Transverse colon (tissue), 4 donors: ENCODE measurements around the gene CDK1. TPM values are rescaled to one million over a fixed set of nuclear protein-coding genes. Genes with fewer than 3 reads are reported as not detected.

ENCODE experiments used
- DNase-seq: peaks from one replicate; pipeline ENCODE4 v3.0.0-alpha.2; 2019
- H3K27ac ChIP-seq, 4 donors: fragments of 200-600 bp; sonication (generic); 2 replicates each; pipeline ENCODE4 v1.5.1; 2016 to 2018; ENCODE audit warnings: inconsistent platforms in 4 of 4
- H3K27me3 ChIP-seq: fragments of 200-600 bp; sonication (generic); 2 replicates; pipeline ENCODE4 v1.5.1; 2017; ENCODE audit warnings: inconsistent platforms
- H3K36me3 ChIP-seq, 4 donors: fragments of 200-600 bp; sonication (generic); 2 replicates each; pipeline ENCODE4 v1.5.1; 2017 to 2019; ENCODE audit warnings: inconsistent platforms in 4 of 4
- H3K4me1 ChIP-seq, 4 donors: fragments of 200-600 bp; sonication (generic); 2 replicates each; pipeline ENCODE4 v1.5.1; 2017 to 2020; ENCODE audit warnings: inconsistent platforms in 4 of 4
- H3K4me3 ChIP-seq, 4 donors: fragments of 200-600 bp; sonication (generic); 1 replicate in 1 of 4; 2 replicates in 3 of 4; pipeline versions ENCODE4 v1.5.1 to v1.6.1; 2017 to 2019; ENCODE audit warnings: inconsistent platforms in 4 of 4
- H3K9me3 ChIP-seq, 2 donors: fragments of 200-600 bp; sonication (generic); 2 replicates each; pipeline ENCODE4 v1.5.1; 2017 to 2019; ENCODE audit warnings: inconsistent platforms in 2 of 2
- CTCF ChIP-seq, 5 experiments: fragments of 200-600 bp in 3 of 5; fragments of 450-650 bp in 2 of 5; sonication (generic) in 3 of 5; IDR thresholded peaks; 1 replicate in 2 of 5; 2 replicates in 3 of 5; pipeline ENCODE4 v1.5.1; 2016 to 2017; ENCODE audit warnings: antibody characterized with exemption in 5 of 5, inconsistent platforms in 3 of 5, mild to moderate bottlenecking in 2 of 5, moderate library complexity in 1 of 5
- EP300 ChIP-seq: sonication (generic); formaldehyde crosslinking; IDR thresholded peaks from one replicate; pipeline ENCODE4 v1.6.1; 2017; ENCODE audit warnings: antibody characterized with exemption, low read depth
- POLR2A ChIP-seq: fragments of 450-650 bp; IDR thresholded peaks from one replicate; pipeline ENCODE4 v1.6.1; 2016; ENCODE audit warnings: antibody characterized with exemption, mild to moderate bottlenecking, moderate library complexity
- POLR2AphosphoS5 ChIP-seq, 3 donors: sonication (generic); formaldehyde crosslinking; IDR thresholded peaks; one replicate each; pipeline ENCODE4 v1.6.1; 2016; ENCODE audit warnings: antibody characterized with exemption in 3 of 3
- WGBS, 2 donors: methylation state at CpG; one replicate each; pipeline ENCODE4 v1.1.5; 2018; ENCODE audit warnings: low coverage in 1 of 2; 5-methylcytosine and 5-hydroxymethylcytosine counted together
- in situ Hi-C, 4 donors: fragments of 200-750 bp; cut with MboI; loops; one replicate each; pipeline versions ENCODE4 v1.15.0 to v1.15.1; 2017; ENCODE audit warnings: low sequenced_read_pairs in 3 of 4, low pct_ligation_motif_present in 1 of 4, low pct_unique_long_range_greater_than_20kb in 1 of 4
- intact Hi-C: fragments of 100-400 bp; cut with DNase I; formaldehyde crosslinking; loops from one replicate; pipeline ENCODE4 v1.15.1; 2023; ENCODE audit warnings: low total_unique reads
- total RNA-seq, 4 donors: library from RNA; depleted of rRNA; stranded (reverse); fragments of >200 nt; gene quantifications; one replicate each; pipeline ENCODE4 v1.1.0, GENCODE V29; 2016

CDK1 gene
- total RNA-seq, 4 donors from 2014 or later: 0.80 to 3.3 (median 2.9) TPM; not detected in 1

- no peak overlapping the region for H3K4me3 ChIP-seq
- H3K4me1 ChIP-seq: no peaks in the 10 kb centered on the region
- H3K36me3 ChIP-seq: no peaks in the 10 kb centered on the region
- DNase-seq: no peak
- no peaks in the 10 kb centered on the region for H3K9me3 ChIP-seq
- in situ Hi-C loops (no loop called here), intact Hi-C loops (no loop called here)
- 50 to 62% methylated on average over 1 to 2 of the region's 2 CpGs for WGBS, 2 donors
- no peaks in the 10 kb centered on the region for H3K27me3 ChIP-seq
- no peak overlapping the region for H3K27ac ChIP-seq
- TF ChIP-seq EP300: no peak
- TF ChIP-seq POLR2AphosphoS5 (IDR thresholded peaks at IDR 0.05): no peak
- no peak for TF ChIP-seq CTCF (IDR thresholded peaks at IDR 0.05)
- TF ChIP-seq POLR2A: no peak
These were observed 30.3 kb upstream of the CDK1 start for GRCh38 chr10:60747817-60748469.

GRCh38 chr10:60753152-60753551 is 25.1 kb upstream of the CDK1 start:
- Histone ChIP-seq H3K27me3 (no peaks in the 10 kb centered on the region), H3K9me3 (no peaks in the 10 kb centered on the region), H3K27ac (no peak overlapping the region), H3K4me3 (no peak overlapping the region), H3K36me3 (no peaks in the 10 kb centered on the region), H3K4me1 (no peaks in the 10 kb centered on the region)
- intact Hi-C loops: no loop called here
- no peak for TF ChIP-seq EP300
- TF ChIP-seq POLR2A: no peak
- TF ChIP-seq CTCF (IDR thresholded peaks at IDR 0.05): no peak
- TF ChIP-seq POLR2AphosphoS5 (IDR thresholded peaks at IDR 0.05): no peak
- WGBS, 2 donors: 97 to 100% methylated on average over 1 of the region's 1 CpG
- no peak for DNase-seq
- in situ Hi-C loops: loop anchor here in 3 of 4 donors (25.0 kb wide), 3 partner anchors 91 to 316 kb away; no protein-coding TSS in a partner anchor

- no peak for DNase-seq
- in situ Hi-C loops (loop anchor here in 3 of 4 donors (25.0 kb wide), 3 partner anchors 92 to 317 kb away; no protein-coding TSS in a partner anchor), intact Hi-C loops (no loop called here)
- no peak overlapping the region for H3K4me3 ChIP-seq
- H3K9me3 ChIP-seq: no peaks in the 10 kb centered on the region
- H3K4me1 ChIP-seq: no peaks in the 10 kb centered on the region
- H3K27ac ChIP-seq: no peak overlapping the region
- WGBS, 2 donors: 58 to 64% methylated on average over 1 to 5 of the region's 5 CpGs
- H3K27me3 ChIP-seq: no peaks in the 10 kb centered on the region
- no peaks in the 10 kb centered on the region for H3K36me3 ChIP-seq
- TF ChIP-seq EP300 (no peak), CTCF (IDR thresholded peaks at IDR 0.05) (no peak), POLR2AphosphoS5 (IDR thresholded peaks at IDR 0.05) (no peak), POLR2A (no peak)
These were observed 24.5 kb upstream of the CDK1 start for GRCh38 chr10:60753817-60754216.

GRCh38 chr10:60757420-60757895 is 20.8 kb upstream of the CDK1 start:
- in situ Hi-C loops: loop anchor here in 3 of 4 donors (25.0 kb wide), 3 partner anchors 95 to 320 kb away; no protein-coding TSS in a partner anchor
- H3K36me3 ChIP-seq: no peaks in the 10 kb centered on the region
- H3K9me3 ChIP-seq: no peaks in the 10 kb centered on the region
- H3K27me3 ChIP-seq: no peaks in the 10 kb centered on the region
- TF ChIP-seq EP300 (no peak), CTCF (IDR thresholded peaks at IDR 0.05) (no peak), POLR2AphosphoS5 (IDR thresholded peaks at IDR 0.05) (no peak), POLR2A (no peak)
- H3K4me1 ChIP-seq: no peaks in the 10 kb centered on the region
- no peak overlapping the region for H3K4me3 ChIP-seq
- H3K27ac ChIP-seq: no peak overlapping the region
- DNase-seq: no peak
- intact Hi-C loops: no loop called here
- WGBS, 2 donors: 34% methylated on average over 3 of the region's 3 CpGs; no CpG with 5 or more reads in 1 of the 2 donors
